ENCODE results near the gene FAAP100.

Gene FAAP100

DNA sequence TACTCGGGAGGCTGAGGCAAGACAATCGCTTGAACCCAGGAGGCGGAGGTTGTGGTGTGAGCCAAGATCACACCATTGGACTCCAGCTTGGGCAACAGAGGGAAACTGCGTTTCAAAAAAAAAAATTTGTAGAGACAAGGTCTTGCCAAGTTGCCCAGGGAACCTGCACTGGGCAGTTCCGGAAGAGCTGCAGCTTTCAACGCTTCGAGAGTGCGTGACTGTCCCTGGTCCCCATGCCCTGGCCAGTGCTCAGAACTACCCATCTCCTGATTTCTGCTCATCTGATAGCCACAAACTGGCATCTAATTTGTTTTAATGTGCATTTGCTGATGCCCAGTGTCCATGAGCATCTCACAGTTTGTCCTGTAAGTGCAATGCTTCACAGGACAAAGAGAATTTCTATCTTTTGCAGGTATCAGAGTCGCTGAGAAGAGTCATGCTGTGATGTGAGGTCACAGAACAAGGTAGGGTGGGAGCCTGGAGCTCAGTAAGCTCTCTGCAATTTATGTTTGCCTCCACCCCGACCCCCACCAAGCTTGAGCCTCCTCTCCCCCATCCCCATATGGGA is 43.4 kb downstream of the FAAP100 start:
- Histone ChIP-seq H3K4me1 (ENCODE audit: control insufficient read depth, insufficient read depth, low read length) (peaks cover 10% of the 10 kb centered on the region), H3K27me3 (ENCODE audit: control insufficient read depth, insufficient read depth, low read length) (no peaks in the 10 kb centered on the region), H3K9me3 (ENCODE audit: control insufficient read depth, low read length) (no peaks in the 10 kb centered on the region), H3K9ac (ENCODE audit: low read length) (peak overlapping the region; percentile 96), H3K36me3 (ENCODE audit: control insufficient read depth, insufficient read depth, low read length) (peaks cover 28% of the 10 kb centered on the region), H3K4me3 (ENCODE audit: low read length) (peak overlapping the region; percentile 92)

- Histone ChIP-seq H3K9ac (ENCODE audit: low read length) (no peak overlapping the region), H3K9me3 (ENCODE audit: control insufficient read depth, low read length) (no peaks in the 10 kb centered on the region), H3K27me3 (ENCODE audit: control insufficient read depth, insufficient read depth, low read length) (peaks cover 10% of the 10 kb centered on the region), H3K4me3 (ENCODE audit: low read length) (no peak overlapping the region), H3K36me3 (ENCODE audit: control insufficient read depth, insufficient read depth, low read length) (no peaks in the 10 kb centered on the region), H3K4me1 (ENCODE audit: control insufficient read depth, insufficient read depth, low read length) (no peaks in the 10 kb centered on the region)
Measured at GRCh38 chr17:81503619-81504018, 48.5 kb downstream of the FAAP100 start.

GRCh38 chr17:81502471-81503017 is 49.6 kb downstream of the FAAP100 start:
- H3K4me1 ChIP-seq (ENCODE audit: control insufficient read depth, insufficient read depth, low read length): no peaks in the 10 kb centered on the region
- H3K9me3 ChIP-seq (ENCODE audit: control insufficient read depth, low read length): no peaks in the 10 kb centered on the region
- peaks cover 10% of the 10 kb centered on the region for H3K27me3 ChIP-seq (ENCODE audit: control insufficient read depth, insufficient read depth, low read length)

DNA sequence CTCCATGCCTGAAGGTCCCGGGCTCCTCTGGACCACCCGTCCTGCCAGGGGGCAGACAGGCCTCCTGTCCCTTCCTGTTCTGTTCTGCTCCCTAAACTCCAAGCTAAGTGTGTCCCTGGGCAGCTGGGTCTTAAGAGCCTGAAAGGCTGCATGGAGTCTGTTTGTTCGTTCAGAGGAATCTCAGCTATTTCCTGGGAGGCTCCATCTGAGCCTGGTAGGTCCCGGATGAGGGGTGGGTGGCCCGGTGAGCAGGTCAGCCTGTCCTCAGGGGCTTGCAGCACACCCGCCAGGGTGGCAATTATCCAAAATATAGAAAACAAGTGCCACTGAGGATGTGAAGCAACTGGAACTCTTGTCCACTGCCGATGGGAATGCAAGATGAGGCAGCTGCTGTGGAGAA is 52.1 kb downstream of the FAAP100 start:
- H3K4me3 ChIP-seq (ENCODE audit: low read length): no peak overlapping the region
- H3K36me3 ChIP-seq (ENCODE audit: control insufficient read depth, insufficient read depth, low read length): no peaks in the 10 kb centered on the region
- H3K27me3 ChIP-seq (ENCODE audit: control insufficient read depth, insufficient read depth, low read length): peaks cover 10% of the 10 kb centered on the region
- no peaks in the 10 kb centered on the region for H3K4me1 ChIP-seq (ENCODE audit: control insufficient read depth, insufficient read depth, low read length)
- no peak overlapping the region for H3K9ac ChIP-seq (ENCODE audit: low read length)
- no peaks in the 10 kb centered on the region for H3K9me3 ChIP-seq (ENCODE audit: control insufficient read depth, low read length)

More at GRCh38 chr17:81502471-81503017, 49.6 kb downstream of the FAAP100 start:
- H3K36me3 ChIP-seq (ENCODE audit: control insufficient read depth, insufficient read depth, low read length): no peaks in the 10 kb centered on the region
- no peak overlapping the region for H3K4me3 ChIP-seq (ENCODE audit: low read length)
- no peak overlapping the region for H3K9ac ChIP-seq (ENCODE audit: low read length)

DNA sequence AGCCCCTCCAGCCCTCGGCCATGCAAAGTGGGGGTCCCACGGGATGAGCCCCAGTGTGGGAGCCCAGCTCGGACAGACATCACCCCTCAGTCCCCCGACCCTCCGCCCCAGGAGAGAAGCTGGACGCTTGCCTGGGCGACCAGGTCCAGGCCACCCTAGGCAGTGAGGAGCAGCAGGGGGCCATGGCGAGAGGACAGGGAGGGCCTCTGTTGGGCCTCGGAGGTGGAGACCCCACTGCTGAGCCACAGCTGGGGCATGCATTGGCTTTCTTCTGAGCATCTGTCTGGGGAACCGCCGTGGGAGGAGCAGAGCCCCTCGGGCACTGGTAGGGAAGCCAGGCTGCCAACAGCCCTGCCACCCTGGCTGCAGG is 52.6 kb downstream of the FAAP100 start:
- Histone ChIP-seq H3K9me3 (ENCODE audit: control insufficient read depth, low read length) (no peaks in the 10 kb centered on the region), H3K9ac (ENCODE audit: low read length) (no peak overlapping the region), H3K36me3 (ENCODE audit: control insufficient read depth, insufficient read depth, low read length) (no peaks in the 10 kb centered on the region), H3K4me1 (ENCODE audit: control insufficient read depth, insufficient read depth, low read length) (no peaks in the 10 kb centered on the region), H3K4me3 (ENCODE audit: low read length) (no peak overlapping the region), H3K27me3 (ENCODE audit: control insufficient read depth, insufficient read depth, low read length) (peaks cover 14% of the 10 kb centered on the region)

DNA sequence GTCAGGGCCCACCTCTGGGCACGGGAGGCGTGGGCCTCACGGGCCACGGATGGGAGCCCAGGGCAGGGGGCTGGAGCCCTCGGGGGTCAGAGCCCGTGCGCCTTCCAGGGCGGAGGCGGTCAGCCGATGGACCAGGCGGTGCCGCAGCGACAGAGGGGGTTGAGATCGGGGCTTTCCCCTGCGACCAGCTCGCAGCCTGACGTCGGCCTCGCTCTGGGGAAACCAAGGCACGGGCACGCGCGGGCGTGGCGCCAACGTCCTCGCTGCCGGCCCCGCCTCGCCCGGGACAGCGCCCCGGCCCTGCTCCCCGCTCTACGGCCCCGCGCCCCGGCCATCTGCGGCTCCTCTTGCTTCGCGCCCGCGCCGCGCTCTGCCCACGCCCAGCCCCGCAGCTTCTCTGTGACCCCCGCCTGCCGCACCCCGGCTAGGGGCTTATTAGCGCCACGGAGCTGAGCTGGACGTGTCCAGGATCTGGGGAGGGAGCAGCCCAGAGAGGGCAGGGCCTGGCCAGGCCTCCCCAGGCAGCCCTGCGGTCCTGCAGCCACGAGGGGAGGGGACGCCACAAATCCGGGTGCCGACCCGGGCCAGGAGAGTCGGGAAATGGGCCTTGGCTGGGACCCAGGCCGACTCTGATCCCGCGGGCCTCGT is 53.1 kb downstream of the FAAP100 start:
- Histone ChIP-seq H3K9ac (ENCODE audit: low read length) (no peak overlapping the region), H3K9me3 (ENCODE audit: control insufficient read depth, low read length) (no peaks in the 10 kb centered on the region), H3K4me3 (ENCODE audit: low read length) (no peak overlapping the region), H3K4me1 (ENCODE audit: control insufficient read depth, insufficient read depth, low read length) (no peaks in the 10 kb centered on the region), H3K27me3 (ENCODE audit: control insufficient read depth, insufficient read depth, low read length) (peaks cover 17% of the 10 kb centered on the region), H3K36me3 (ENCODE audit: control insufficient read depth, insufficient read depth, low read length) (no peaks in the 10 kb centered on the region)

GRCh38 chr17:81494626-81495377 is 57.4 kb downstream of the FAAP100 start:
- H3K9me3 ChIP-seq (ENCODE audit: control insufficient read depth, low read length): no peaks in the 10 kb centered on the region
- H3K4me1 ChIP-seq (ENCODE audit: control insufficient read depth, insufficient read depth, low read length): peaks cover 6% of the 10 kb centered on the region
- peaks cover 25% of the 10 kb centered on the region for H3K27me3 ChIP-seq (ENCODE audit: control insufficient read depth, insufficient read depth, low read length)
- no peak overlapping the region for H3K9ac ChIP-seq (ENCODE audit: low read length)
- no peak overlapping the region for H3K4me3 ChIP-seq (ENCODE audit: low read length)
- H3K36me3 ChIP-seq (ENCODE audit: control insufficient read depth, insufficient read depth, low read length): no peaks in the 10 kb centered on the region

DNA sequence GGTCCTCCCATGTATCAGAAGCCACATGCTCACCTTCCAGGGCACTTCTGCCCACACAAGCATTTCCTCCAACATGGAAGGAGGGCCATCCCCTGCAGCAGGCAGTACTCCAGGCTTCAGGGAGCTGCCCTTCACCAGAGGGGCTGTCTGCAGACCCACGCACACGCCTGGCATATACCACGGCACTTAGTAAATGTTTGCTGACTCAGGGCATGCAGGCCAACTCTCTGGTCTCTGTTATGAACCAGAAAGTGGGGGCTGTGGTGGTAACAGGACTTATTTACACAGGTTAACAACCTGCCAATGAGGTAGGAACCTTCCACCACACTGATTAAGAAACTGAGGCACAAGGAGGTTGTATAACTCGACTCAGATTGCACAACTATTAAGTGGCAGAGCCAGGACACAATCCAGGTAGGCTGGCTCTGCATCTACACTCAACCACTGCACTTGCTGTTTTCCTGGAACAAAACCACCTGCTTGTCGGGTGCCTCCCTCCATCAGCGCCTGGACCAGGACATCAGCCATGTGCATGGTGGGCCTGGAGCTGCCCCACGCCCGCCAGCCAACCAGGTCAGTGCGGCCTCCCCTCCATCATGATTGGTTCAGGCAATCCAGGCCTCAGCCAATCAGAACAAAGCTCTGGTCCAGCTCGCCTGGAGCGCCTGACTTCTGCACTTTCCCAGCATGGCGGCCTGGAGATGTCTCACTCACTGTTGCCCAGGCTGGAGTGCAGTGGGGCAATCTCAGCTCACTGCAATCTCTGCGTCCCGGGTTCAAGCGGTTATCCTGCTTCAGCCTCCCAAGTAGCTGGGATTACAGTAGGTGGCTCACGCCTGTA is 58.7 kb downstream of the FAAP100 start:
- Histone ChIP-seq H3K27me3 (ENCODE audit: control insufficient read depth, insufficient read depth, low read length) (peaks cover 19% of the 10 kb centered on the region), H3K9ac (ENCODE audit: low read length) (no peak overlapping the region), H3K4me3 (ENCODE audit: low read length) (no peak overlapping the region), H3K36me3 (ENCODE audit: control insufficient read depth, insufficient read depth, low read length) (no peaks in the 10 kb centered on the region), H3K9me3 (ENCODE audit: control insufficient read depth, low read length) (no peaks in the 10 kb centered on the region), H3K4me1 (ENCODE audit: control insufficient read depth, insufficient read depth, low read length) (peaks cover 9% of the 10 kb centered on the region)

- Histone ChIP-seq H3K9ac (ENCODE audit: low read length) (no peak overlapping the region), H3K27me3 (ENCODE audit: control insufficient read depth, insufficient read depth, low read length) (peaks cover 19% of the 10 kb centered on the region), H3K4me1 (ENCODE audit: control insufficient read depth, insufficient read depth, low read length) (peaks cover 10% of the 10 kb centered on the region), H3K36me3 (ENCODE audit: control insufficient read depth, insufficient read depth, low read length) (no peaks in the 10 kb centered on the region), H3K4me3 (ENCODE audit: low read length) (no peak overlapping the region), H3K9me3 (ENCODE audit: control insufficient read depth, low read length) (no peaks in the 10 kb centered on the region)
Measured at GRCh38 chr17:81492706-81493105, 59.4 kb downstream of the FAAP100 start.

- Histone ChIP-seq H3K4me1 (ENCODE audit: control insufficient read depth, insufficient read depth, low read length) (peaks cover 10% of the 10 kb centered on the region), H3K4me3 (ENCODE audit: low read length) (no peak overlapping the region), H3K9me3 (ENCODE audit: control insufficient read depth, low read length) (no peaks in the 10 kb centered on the region), H3K27me3 (ENCODE audit: control insufficient read depth, insufficient read depth, low read length) (peaks cover 19% of the 10 kb centered on the region), H3K36me3 (ENCODE audit: control insufficient read depth, insufficient read depth, low read length) (no peaks in the 10 kb centered on the region), H3K9ac (ENCODE audit: low read length) (no peak overlapping the region)
Measured at GRCh38 chr17:81492202-81492601, 60.0 kb downstream of the FAAP100 start.

- H3K9me3 ChIP-seq (ENCODE audit: control insufficient read depth, low read length): no peaks in the 10 kb centered on the region
- peaks cover 10% of the 10 kb centered on the region for H3K4me1 ChIP-seq (ENCODE audit: control insufficient read depth, insufficient read depth, low read length)
- peaks cover 19% of the 10 kb centered on the region for H3K27me3 ChIP-seq (ENCODE audit: control insufficient read depth, insufficient read depth, low read length)
- no peaks in the 10 kb centered on the region for H3K36me3 ChIP-seq (ENCODE audit: control insufficient read depth, insufficient read depth, low read length)
- H3K4me3 ChIP-seq (ENCODE audit: low read length): no peak overlapping the region
- no peak overlapping the region for H3K9ac ChIP-seq (ENCODE audit: low read length)
Measured at GRCh38 chr17:81491761-81492160, 60.4 kb downstream of the FAAP100 start.

All from mucosa of stomach (tissue), 1 donor.